ENCODE measurements around the gene IPO4. TPM values are rescaled to one million over a fixed set of nuclear protein-coding genes. Genes with fewer than 3 reads are reported as not detected.

The IPO4 gene
- total RNA-seq, 1 experiment from 2014 or later, result 157 TPM

GRCh38 chr14:24165785-24166184, 22.8 kb downstream of the IPO4 start:
- peaks cover 12% of the 10 kb centered on the region for H3K36me3 ChIP-seq (ENCODE audit: insufficient read depth, low read length, poor library complexity, severe bottlenecking)
- no peaks in the 10 kb centered on the region for H3K27me3 ChIP-seq (replicated peaks; ENCODE audit: insufficient read depth, low read depth, low read length, poor library complexity)
- CTCF ChIA-PET, result no interaction called here
- no peak for DNase-seq (ENCODE audit: low spot score)
- intact Hi-C loops (cut with micrococcal nuclease; ENCODE audit: unreplicated experiment), result no loop called here
- TF ChIP-seq EZH2 (IDR thresholded peaks at IDR 0.05; ENCODE audit: borderline replicate concordance, low read depth, low read length, poor library complexity, severe bottlenecking) (no peak), CTCF (conservative IDR thresholded peaks at IDR 0.05; ENCODE audit: low read depth, low read length) (no peak)
- no TSS peak for BruUV-seq (replicated peaks)
- H3K9me3 ChIP-seq (ENCODE audit: low read depth, low read length, poor library complexity, severe bottlenecking), result no peaks in the 10 kb centered on the region
- peaks cover 8% of the 10 kb centered on the region for H3K4me1 ChIP-seq (ENCODE audit: insufficient read depth, low read length, poor library complexity, severe bottlenecking)
- H3K27ac ChIP-seq (ENCODE audit: low read depth, low read length, poor library complexity, severe bottlenecking), result no peak overlapping the region
- no peak overlapping the region for H3K4me3 ChIP-seq (ENCODE audit: low read depth, low read length, poor library complexity, severe bottlenecking)
- POLR2A ChIA-PET (ENCODE audit: low non-redundant PET), result no interaction called here

GRCh38 chr14:24164518-24164991, 24.1 kb downstream of the IPO4 start:
- no peak overlapping the region for H3K4me3 ChIP-seq (ENCODE audit: low read depth, low read length, poor library complexity, severe bottlenecking)
- no TSS peak for BruUV-seq (replicated peaks)
- peaks cover 8% of the 10 kb centered on the region for H3K4me1 ChIP-seq (ENCODE audit: insufficient read depth, low read length, poor library complexity, severe bottlenecking)
- H3K27ac ChIP-seq (ENCODE audit: low read depth, low read length, poor library complexity, severe bottlenecking), result no peak overlapping the region
- peaks cover 18% of the 10 kb centered on the region for H3K36me3 ChIP-seq (ENCODE audit: insufficient read depth, low read length, poor library complexity, severe bottlenecking)
- H3K27me3 ChIP-seq (replicated peaks; ENCODE audit: insufficient read depth, low read depth, low read length, poor library complexity), result no peaks in the 10 kb centered on the region
- TF ChIP-seq CTCF (conservative IDR thresholded peaks at IDR 0.05; ENCODE audit: low read depth, low read length) (no peak), EZH2 (IDR thresholded peaks at IDR 0.05; ENCODE audit: borderline replicate concordance, low read depth, low read length, poor library complexity, severe bottlenecking) (no peak)
- no peaks in the 10 kb centered on the region for H3K9me3 ChIP-seq (ENCODE audit: low read depth, low read length, poor library complexity, severe bottlenecking)
- DNase-seq (ENCODE audit: low spot score), result no peak
- intact Hi-C loops (cut with micrococcal nuclease; ENCODE audit: unreplicated experiment), result no loop called here
- POLR2A ChIA-PET (ENCODE audit: low non-redundant PET), result no interaction called here
- CTCF ChIA-PET, result no interaction called here

GRCh38 chr14:24162093-24162492, 26.5 kb downstream of the IPO4 start:
- BruUV-seq (replicated peaks), result no TSS peak
- peak overlapping the region; percentile 51 for H3K4me3 ChIP-seq (ENCODE audit: low read depth, low read length, poor library complexity, severe bottlenecking)
- peaks cover 8% of the 10 kb centered on the region for H3K4me1 ChIP-seq (ENCODE audit: insufficient read depth, low read length, poor library complexity, severe bottlenecking)
- no peak for DNase-seq (ENCODE audit: low spot score)
- CTCF ChIA-PET, result interaction anchor here (1.0 to 2.6 kb wide), 2 partner anchors 69 to 104 kb away, joined by 3 to 17 read pairs; no protein-coding TSS in a partner anchor
- H3K9me3 ChIP-seq (ENCODE audit: low read depth, low read length, poor library complexity, severe bottlenecking), result no peaks in the 10 kb centered on the region
- H3K36me3 ChIP-seq (ENCODE audit: insufficient read depth, low read length, poor library complexity, severe bottlenecking), result peaks cover 32% of the 10 kb centered on the region
- POLR2A ChIA-PET (ENCODE audit: low non-redundant PET), result no interaction called here
- H3K27ac ChIP-seq (ENCODE audit: low read depth, low read length, poor library complexity, severe bottlenecking), result no peak overlapping the region
- TF ChIP-seq CTCF (conservative IDR thresholded peaks at IDR 0.05; ENCODE audit: low read depth, low read length) (no peak), EZH2 (IDR thresholded peaks at IDR 0.05; ENCODE audit: borderline replicate concordance, low read depth, low read length, poor library complexity, severe bottlenecking) (no peak)
- H3K27me3 ChIP-seq (replicated peaks; ENCODE audit: insufficient read depth, low read depth, low read length, poor library complexity), result no peaks in the 10 kb centered on the region
- intact Hi-C loops (cut with micrococcal nuclease; ENCODE audit: unreplicated experiment), result no loop called here
